GM23338 (cell line): ENCODE data around the gene TCERG1L. TPM values are rescaled to one million over a fixed set of nuclear protein-coding genes. Genes with fewer than 3 reads are reported as not detected.

Experiments used
- ATAC-seq: fragments of 200-7000 bp; cut with Tn5 transposase; 3 replicates; pipeline ENCODE4 v1.9.1; 2020
- DNase-seq: peaks from one replicate; pipeline ENCODE4 v3.0.0-alpha.2; 2015; ENCODE audit warnings: low spot score
- H2AFZ ChIP-seq: fragments of 200-600 bp; sonication (generic); 2 replicates; pipeline ENCODE4 v1.8.0; 2016; ENCODE audit warnings: antibody characterized with exemption, mild to moderate bottlenecking, moderate library complexity
- H3F3A ChIP-seq: fragments of 200-600 bp; sonication (generic); replicated peaks from 2 replicates; pipeline ENCODE4 v1.8.0; 2017; ENCODE audit warnings: antibody characterized with exemption, mixed run types, low read depth
- H3K27ac ChIP-seq: fragments of 200-600 bp; sonication (generic); 2 replicates; pipeline ENCODE4 v1.6.1; 2016; ENCODE audit warnings: low read depth
- H3K27me3 ChIP-seq: fragments of 200-600 bp; sonication (generic); 2 replicates; pipeline ENCODE4 v1.8.0; 2016; ENCODE audit warnings: mild to moderate bottlenecking, mixed run types, moderate library complexity; ENCODE audit not compliant: insufficient read depth
- H3K36me3 ChIP-seq: fragments of 200-600 bp; sonication (generic); 2 replicates; pipeline ENCODE4 v1.8.0; 2016; ENCODE audit warnings: mild to moderate bottlenecking; ENCODE audit not compliant: insufficient read depth
- H3K4me1 ChIP-seq: fragments of 200-600 bp; sonication (generic); 2 replicates; pipeline ENCODE4 v1.8.0; 2016; ENCODE audit warnings: mild to moderate bottlenecking, moderate library complexity; ENCODE audit not compliant: insufficient read depth
- H3K4me2 ChIP-seq: fragments of 200-600 bp; sonication (generic); 2 replicates; pipeline ENCODE4 v1.7.1; 2017; ENCODE audit warnings: mixed run types
- H3K4me3 ChIP-seq: fragments of 200-600 bp; sonication (generic); 2 replicates; pipeline ENCODE4 v1.6.1; 2016; ENCODE audit warnings: mixed run types
- H3K79me2 ChIP-seq: fragments of 200-600 bp; sonication (generic); replicated peaks from 2 replicates; pipeline ENCODE4 v1.8.0; 2017; ENCODE audit warnings: mild to moderate bottlenecking; ENCODE audit not compliant: insufficient read depth
- H3K9me2 ChIP-seq: fragments of 200-600 bp; sonication (generic); 2 replicates; pipeline ENCODE4 v1.8.0; 2017; ENCODE audit not compliant: insufficient read depth
- H4K20me1 ChIP-seq: fragments of 200-600 bp; sonication (generic); replicated peaks from 2 replicates; pipeline ENCODE4 v1.8.0; 2017; ENCODE audit warnings: mild to moderate bottlenecking; ENCODE audit not compliant: insufficient read depth
- H3K27ac Mint-ChIP-seq: 2 replicates; pipeline ENCODE4 v1.8.0; 2020; ENCODE audit warnings: inconsistent platforms, mild to moderate bottlenecking, moderate library complexity, mixed read lengths
- H3K27me3 Mint-ChIP-seq: 3 replicates; pipeline ENCODE4 v1.8.0; 2022; ENCODE audit warnings: low read depth, mild to moderate bottlenecking, moderate library complexity, mixed read lengths, inconsistent platforms; ENCODE audit not compliant: insufficient read depth, poor library complexity
- H3K36me3 Mint-ChIP-seq: 3 replicates; pipeline ENCODE4 v1.8.0; 2021; ENCODE audit warnings: low read depth, mild to moderate bottlenecking, inconsistent platforms, moderate library complexity, mixed read lengths
- H3K4me1 Mint-ChIP-seq: 3 replicates; pipeline ENCODE4 v1.8.0; 2020; ENCODE audit warnings: mild to moderate bottlenecking, inconsistent platforms, mixed read lengths
- H3K4me3 Mint-ChIP-seq: 3 replicates; pipeline ENCODE4 v1.8.0; 2021; ENCODE audit warnings: moderate library complexity, mild to moderate bottlenecking, inconsistent platforms, mixed read lengths
- H3K9me3 Mint-ChIP-seq: 3 replicates; pipeline ENCODE4 v1.8.0; 2020; ENCODE audit warnings: moderate library complexity, mild to moderate bottlenecking, inconsistent platforms, mixed read lengths
- CREB1 ChIP-seq: fragments of 250-450 bp; sonication (Bioruptor Pico); IDR thresholded peaks from 2 replicates; pipeline ENCODE4 v1.5.0; 2020; ENCODE audit warnings: low read depth, mild to moderate bottlenecking, moderate library complexity
- CTCF ChIP-seq, 2 experiments: fragments of 200-600 bp in 1 of 2; sonication (generic) in 1 of 2; conservative IDR thresholded peaks; 2 replicates each; pipeline versions ENCODE4 v1.5.1 to v1.6.1; 2016 to 2017; ENCODE audit warnings: antibody characterized with exemption in 2 of 2, low read depth in 2 of 2, mild to moderate bottlenecking in 2 of 2, moderate library complexity in 1 of 2
- ETS1 ChIP-seq: IDR thresholded peaks from 2 replicates; pipeline ENCODE4 v1.6.1; 2016; ENCODE audit warnings: antibody characterized with exemption
- EZH2 ChIP-seq: fragments of 200-600 bp; sonication (generic); IDR thresholded peaks from one replicate; pipeline ENCODE4 v1.8.0; 2017; ENCODE audit warnings: antibody characterized with exemption, mild to moderate bottlenecking, low read depth; ENCODE audit not compliant: unreplicated experiment
- EZH2phosphoT487 ChIP-seq: fragments of 200-600 bp; sonication (generic); IDR thresholded peaks from one replicate; pipeline ENCODE4 v1.8.1; 2018; ENCODE audit warnings: antibody characterized with exemption; ENCODE audit not compliant: unreplicated experiment
- JUNB ChIP-seq: IDR thresholded peaks from one replicate; pipeline ENCODE4 v1.6.1; 2016; ENCODE audit warnings: antibody characterized with exemption; ENCODE audit not compliant: unreplicated experiment
- NANOG ChIP-seq: IDR thresholded peaks from 2 replicates; pipeline ENCODE4 v1.6.1; 2016; ENCODE audit warnings: antibody characterized with exemption, borderline replicate concordance
- POLR2AphosphoS5 ChIP-seq: IDR thresholded peaks from 2 replicates; pipeline ENCODE4 v1.6.1; 2016; ENCODE audit warnings: antibody characterized with exemption, low read depth
- STAT1 ChIP-seq: IDR thresholded peaks from one replicate; pipeline ENCODE4 v1.6.1; 2016; ENCODE audit warnings: antibody characterized with exemption; ENCODE audit not compliant: unreplicated experiment
- ZNF114 ChIP-seq: fragments of 250-450 bp; sonication (Bioruptor Pico); IDR thresholded peaks from 2 replicates; pipeline ENCODE4 v1.5.0; 2020; ENCODE audit warnings: mild to moderate bottlenecking, moderate library complexity
- ZNF331 ChIP-seq: fragments of 250-450 bp; sonication (Bioruptor Pico); IDR thresholded peaks from 2 replicates; pipeline ENCODE4 v1.5.0; 2020; ENCODE audit warnings: low read depth, mild to moderate bottlenecking, moderate library complexity
- polyA plus RNA-seq: library from polyadenylated mRNA; unstranded; fragments of >200 nt; fragmentation: Nextera tagmentation; extraction: Ambion mirVana; gene quantifications from 2 replicates; pipeline ENCODE4 v1.2.1, GENCODE V29; 2016
- total RNA-seq: library from RNA; depleted of rRNA; stranded (reverse); fragments of >200 nt; shearing (Covaris generic); gene quantifications from 2 replicates; pipeline ENCODE4 v1.2.3, GENCODE V29; 2014

Gene TCERG1L
- total and polyA plus RNA-seq, 2 experiments from 2014 or later: 3.9 to 5.5 TPM

- no peak overlapping the region for H3K4me3 Mint-ChIP-seq
- H3K36me3 ChIP-seq: no peaks in the 10 kb centered on the region
- TF ChIP-seq ZNF114 (no peak), CTCF (conservative IDR thresholded peaks at IDR 0.05; ENCODE audit: low read depth in 2 of 2) (no peak)
- no peaks in the 10 kb centered on the region for H3K9me2 ChIP-seq
- H3K4me2 ChIP-seq: no peak overlapping the region
- H3F3A ChIP-seq: no peaks in the 10 kb centered on the region
- peaks cover 5% of the 10 kb centered on the region; the same call in 1 of the 3 replicates for H3K4me1 Mint-ChIP-seq
- no peak overlapping the region for H3K4me3 ChIP-seq
- H3K4me1 ChIP-seq: no peaks in the 10 kb centered on the region
- no peaks in the 10 kb centered on the region for H3K79me2 ChIP-seq
- H3K27me3 Mint-ChIP-seq: peaks cover 7% of the 10 kb centered on the region
- H3K27me3 ChIP-seq: no peaks in the 10 kb centered on the region
- ATAC-seq: no peak
- H4K20me1 ChIP-seq: no peaks in the 10 kb centered on the region
- no peak overlapping the region for H2AFZ ChIP-seq
- H3K27ac Mint-ChIP-seq: no peak overlapping the region
- H3K9me3 Mint-ChIP-seq: peaks cover 55% of the 10 kb centered on the region
- no peak overlapping the region for H3K27ac ChIP-seq
- no peak for DNase-seq
- H3K36me3 Mint-ChIP-seq: peaks cover 7% of the 10 kb centered on the region; the same call in 2 of the 3 replicates
Measured at GRCh38 chr10:131116216-131116990, 195.1 kb downstream of the TCERG1L start.

- Mint-ChIP-seq H3K4me1 (peaks cover 5% of the 10 kb centered on the region; the same call in 1 of the 3 replicates), H3K27ac (no peak overlapping the region), H3K4me3 (no peak overlapping the region), H3K9me3 (peaks cover 49% of the 10 kb centered on the region), H3K27me3 (peaks cover 7% of the 10 kb centered on the region), H3K36me3 (peaks cover under 1% of the 10 kb centered on the region; the same call in 2 of the 3 replicates)
- DNase-seq (no peak), ATAC-seq (no peak)
- Histone ChIP-seq H3K4me1 (no peaks in the 10 kb centered on the region), H4K20me1 (no peaks in the 10 kb centered on the region), H3K9me2 (no peaks in the 10 kb centered on the region), H3K4me2 (no peak overlapping the region), H3K27me3 (no peaks in the 10 kb centered on the region), H3K36me3 (no peaks in the 10 kb centered on the region), H3F3A (no peaks in the 10 kb centered on the region), H3K79me2 (no peaks in the 10 kb centered on the region), H3K27ac (no peak overlapping the region), H3K4me3 (no peak overlapping the region), H2AFZ (no peak overlapping the region)
- TF ChIP-seq ETS1 (no peak), ZNF114 (no peak), EZH2 (no peak), NANOG (no peak)
Measured at GRCh38 chr10:131115801-131116200, 195.7 kb downstream of the TCERG1L start.

- Histone ChIP-seq H2AFZ (no peak overlapping the region), H3K27ac (no peak overlapping the region), H3K4me3 (no peak overlapping the region), H3K36me3 (no peaks in the 10 kb centered on the region), H3K9me2 (no peaks in the 10 kb centered on the region), H3K4me2 (no peak overlapping the region), H3K79me2 (no peaks in the 10 kb centered on the region), H3F3A (no peaks in the 10 kb centered on the region), H3K4me1 (no peaks in the 10 kb centered on the region), H4K20me1 (no peaks in the 10 kb centered on the region), H3K27me3 (no peaks in the 10 kb centered on the region)
- ATAC-seq (no peak), DNase-seq (no peak)
- no peak overlapping the region for H3K4me3 Mint-ChIP-seq
- H3K9me3 Mint-ChIP-seq: peaks cover 46% of the 10 kb centered on the region
- peaks cover 7% of the 10 kb centered on the region for H3K27me3 Mint-ChIP-seq
- H3K36me3 Mint-ChIP-seq: no peaks in the 10 kb centered on the region; the same call in 2 of the 3 replicates
- peaks cover 5% of the 10 kb centered on the region; the same call in 1 of the 3 replicates for H3K4me1 Mint-ChIP-seq
- H3K27ac Mint-ChIP-seq: no peak overlapping the region
- TF ChIP-seq NANOG (no peak), CREB1 (CRISPR knock-in tag) (no peak), STAT1 (no peak), ZNF331 (no peak), EZH2 (no peak), ZNF114 (no peak), ETS1 (no peak), CTCF (conservative IDR thresholded peaks at IDR 0.05; ENCODE audit: low read depth in 2 of 2) (no peak), POLR2AphosphoS5 (no peak), JUNB (no peak), EZH2phosphoT487 (no peak)
Measured at GRCh38 chr10:131115321-131115720, 196.2 kb downstream of the TCERG1L start.
